HepG2 (cell line): Measurements from ENCODE around the gene UBFD1. TPM values are rescaled to one million over a fixed set of nuclear protein-coding genes. Genes with fewer than 3 reads are reported as not detected.

Source experiments
- ARID5B ChIP-seq: IDR thresholded peaks from 2 replicates; pipeline ENCODE4 v1.4.0; 2020; ENCODE audit warnings: mild to moderate bottlenecking, missing genetic modification reagents
- CENPT ChIP-seq: sonication (generic); formaldehyde crosslinking; IDR thresholded peaks from 2 replicates; pipeline ENCODE4 v1.8.0; 2022; ENCODE audit warnings: low read depth, mild to moderate bottlenecking, moderate library complexity, missing genetic modification reagents
- E2F1 ChIP-seq: sonication (generic); formaldehyde crosslinking; IDR thresholded peaks from 2 replicates; pipeline ENCODE4 v1.5.0; 2020; ENCODE audit warnings: missing genetic modification reagents
- ETS1 ChIP-seq: sonication (generic); formaldehyde crosslinking; IDR thresholded peaks from 2 replicates; pipeline ENCODE4 v1.4.0; 2020; ENCODE audit warnings: missing genetic modification reagents
- FOXC1 ChIP-seq: sonication (generic); formaldehyde crosslinking; IDR thresholded peaks from 2 replicates; pipeline ENCODE4 v1.8.0; 2022; ENCODE audit warnings: mild to moderate bottlenecking, missing genetic modification reagents, borderline replicate concordance
- KDM4B ChIP-seq: sonication (generic); formaldehyde crosslinking; IDR thresholded peaks from 2 replicates; pipeline ENCODE4 v1.4.0; 2020; ENCODE audit warnings: missing genetic modification reagents
- MNT ChIP-seq: fragments of 450-650 bp; IDR thresholded peaks from 2 replicates; pipeline ENCODE4 v1.6.1; 2016
- SNAPC2 ChIP-seq: sonication (generic); formaldehyde crosslinking; IDR thresholded peaks from 2 replicates; pipeline ENCODE4 v1.8.1; 2022; ENCODE audit warnings: mild to moderate bottlenecking, missing genetic modification reagents
- ZNF225 ChIP-seq: sonication (generic); formaldehyde crosslinking; IDR thresholded peaks from 2 replicates; pipeline ENCODE4 v1.4.0; 2020; ENCODE audit warnings: mild to moderate bottlenecking, missing genetic modification reagents
- ZNF34 ChIP-seq: sonication (generic); formaldehyde crosslinking; IDR thresholded peaks from 2 replicates; pipeline ENCODE4 v1.4.0; 2020; ENCODE audit warnings: mild to moderate bottlenecking, missing genetic modification reagents, borderline replicate concordance
- ZNF383 ChIP-seq: sonication (generic); formaldehyde crosslinking; IDR thresholded peaks from 2 replicates; pipeline ENCODE4 v1.4.0; 2020; ENCODE audit warnings: missing genetic modification reagents, mild to moderate bottlenecking, borderline replicate concordance
- ZNF431 ChIP-seq: sonication (generic); formaldehyde crosslinking; IDR thresholded peaks from 2 replicates; pipeline ENCODE4 v1.9.0; 2022; ENCODE audit warnings: missing genetic modification reagents, low read depth, mild to moderate bottlenecking, borderline replicate concordance
- ZNF484 ChIP-seq: sonication (generic); formaldehyde crosslinking; IDR thresholded peaks from 2 replicates; pipeline ENCODE4 v1.5.1; 2020; ENCODE audit warnings: mild to moderate bottlenecking, low read depth, missing genetic modification reagents, borderline replicate concordance
- ZNF550 ChIP-seq: sonication (generic); formaldehyde crosslinking; IDR thresholded peaks from 2 replicates; pipeline ENCODE4 v1.4.0; 2020; ENCODE audit warnings: mild to moderate bottlenecking, missing genetic modification reagents, borderline replicate concordance
- ZUFSP ChIP-seq: sonication (generic); formaldehyde crosslinking; IDR thresholded peaks from 2 replicates; pipeline ENCODE4 v1.9.0; 2021; ENCODE audit warnings: missing genetic modification reagents, mild to moderate bottlenecking, borderline replicate concordance
- polyA plus RNA-seq, 8 experiments: library from polyadenylated mRNA; depleted of rRNA in 3 of 8; stranded (reverse) in 7 of 8; unstranded in 1 of 8; fragments of >200 nt; fragmentation: Illumina TruSeq in 4 of 8; extraction: Trizol in 4 of 8; gene quantifications; 2 replicates each; pipeline versions ENCODE4 v1.2.1 to v1.2.3, GENCODE V29; 2011 to 2016; ENCODE audit warnings: low read depth in 4 of 8, missing spikeins in 1 of 8, mixed read lengths in 1 of 8; ENCODE audit not compliant: insufficient read depth in 1 of 8
- total RNA-seq, 5 experiments: library from RNA; depleted of rRNA; stranded (reverse); fragments of >200 nt; fragmentation: Illumina TruSeq; extraction: Trizol; gene quantifications; 2 replicates each; pipeline ENCODE4 v1.2.3, GENCODE V29; 2016; ENCODE audit warnings: low read depth in 1 of 5

The UBFD1 gene
- total and polyA plus RNA-seq, 2 of the 13 experiments (the other 11 are each of a cell fraction or from before 2014, with no cell fraction given) = 100 to 111 TPM

GRCh38 chr16:23509782-23510163 lies 47.8 kb upstream of the UBFD1 start (continued):
- 0 out of 2 replicates have a peak, but pooled peaks have one; percentile 20 for TF ChIP-seq MNT
- TF ChIP-seq ZUFSP (CRISPR knock-in tag) = no peak
- no peak for TF ChIP-seq CENPT (CRISPR knock-in tag)
- TF ChIP-seq ZNF550 (CRISPR knock-in tag) = no peak
- 0 out of 2 replicates have a peak, but pooled peaks have one; percentile 1 for TF ChIP-seq E2F1 (CRISPR knock-in tag)
- no peak for TF ChIP-seq FOXC1 (CRISPR knock-in tag)
- no peak for TF ChIP-seq SNAPC2 (CRISPR knock-in tag)
- 0 out of 2 replicates have a peak, but pooled peaks have one; percentile 11 for TF ChIP-seq ZNF34 (CRISPR knock-in tag)
- TF ChIP-seq ZNF383 (CRISPR knock-in tag) = 0 out of 2 replicates have a peak, but pooled peaks have one; percentile 44
- TF ChIP-seq ARID5B (CRISPR knock-in tag) = no peak
- no peak for TF ChIP-seq ZNF431
- no peak for TF ChIP-seq ETS1 (CRISPR knock-in tag)
- no peak for TF ChIP-seq ZNF225 (CRISPR knock-in tag)
- TF ChIP-seq KDM4B (CRISPR knock-in tag) = 0 out of 2 replicates have a peak, but pooled peaks have one; percentile 24
- TF ChIP-seq ZNF484 (CRISPR knock-in tag) = no peak
